Endothelial cell of umbilical vein (primary cell): Measurements from ENCODE around the gene ACTR3. TPM values are rescaled to one million over a fixed set of nuclear protein-coding genes. Genes with fewer than 3 reads are reported as not detected.

ENCODE experiments used
- BruUV-seq: library from RNA; stranded (reverse); fragments of 400-500 nt; replicated peaks from 2 replicates; lab custom pipeline; 2021; lab: Mats Ljungman, UMichigan
- CTCF ChIA-PET: fragments of 300-600, 350-600 bp; sonication (Branson Sonifier 250); formaldehyde crosslinking; loops from one replicate; lab custom pipeline; 2021; ENCODE audit warnings: antibody characterized with exemption, inconsistent platforms; lab: Charles Lee
- POLR2A ChIA-PET: fragments of 300-600, 350-600 bp; sonication (Branson Sonifier 250); formaldehyde crosslinking; loops from one replicate; lab custom pipeline; 2021; ENCODE audit warnings: antibody characterized with exemption, inconsistent platforms; lab: Charles Lee
- DNase-seq: peaks from one replicate; pipeline ENCODE4 v3.0.0-alpha.2; 2011; ENCODE audit warnings: low read depth, low spot score
- FAIRE-seq: peaks from 2 replicates; lab custom pipeline; 2011; peaks lifted over from hg19 to GRCh38; lab: Jason Lieb, UNC
- H2AFZ ChIP-seq: 2 replicates; pipeline ENCODE4 v1.6.0; 2012; ENCODE audit warnings: low read depth, low read length, control low read depth, inconsistent platforms
- H3K27ac ChIP-seq: 2 replicates; pipeline ENCODE4 v1.5.1; 2011; ENCODE audit warnings: low read depth, mild to moderate bottlenecking, control low read depth, low read length, moderate library complexity; ENCODE audit not compliant: insufficient read depth
- H3K27me3 ChIP-seq, 2 experiments: 2 replicates each; pipeline versions ENCODE4 v1.6.0 to v1.6.1; 2011; ENCODE audit warnings: low read length in 2 of 2, mixed read lengths in 1 of 2; ENCODE audit not compliant: control insufficient read depth in 2 of 2, insufficient read depth in 2 of 2
- H3K36me3 ChIP-seq, 2 experiments: 2 replicates in 1 of 2; 3 replicates in 1 of 2; pipeline ENCODE4 v1.5.1; 2011; ENCODE audit warnings: low read length in 2 of 2, mild to moderate bottlenecking in 1 of 2, moderate library complexity in 1 of 2; ENCODE audit not compliant: control insufficient read depth in 2 of 2, insufficient read depth in 2 of 2; ENCODE audit errors: extremely low read depth in 1 of 2
- H3K4me1 ChIP-seq: 3 replicates; pipeline ENCODE4 v1.5.1; 2011; ENCODE audit warnings: mild to moderate bottlenecking, low read length; ENCODE audit not compliant: control insufficient read depth, insufficient read depth; ENCODE audit errors: extremely low read depth
- H3K4me2 ChIP-seq: 2 replicates; pipeline ENCODE4 v1.6.1; 2011; ENCODE audit warnings: low read length, control low read depth, mixed read lengths; ENCODE audit not compliant: insufficient read depth
- H3K4me3 ChIP-seq, 3 experiments: fragments of 200-600 bp in 1 of 3; sonication (generic), shearing (Covaris generic) in 1 of 3; replicated peaks in 1 of 3; 2 replicates each; pipeline ENCODE4 v1.5.1; 2011 to 2016; ENCODE audit warnings: control low read depth in 3 of 3, low read length in 3 of 3, mild to moderate bottlenecking in 2 of 3, inconsistent platforms in 1 of 3, low read depth in 1 of 3, moderate library complexity in 1 of 3; ENCODE audit not compliant: insufficient read depth in 1 of 3
- H3K79me2 ChIP-seq: 2 replicates; pipeline ENCODE4 v1.6.0; 2012; ENCODE audit warnings: low read length, inconsistent platforms; ENCODE audit not compliant: control insufficient read depth, insufficient read depth
- H3K9ac ChIP-seq: replicated peaks from 2 replicates; pipeline ENCODE3; 2011; ENCODE audit warnings: low read length, control low read depth; ENCODE audit not compliant: insufficient read depth; ENCODE audit errors: extremely low read depth
- H3K9me1 ChIP-seq: replicated peaks from 3 replicates; pipeline ENCODE4 v1.6.0; 2011; ENCODE audit warnings: mild to moderate bottlenecking, low read length; ENCODE audit not compliant: control insufficient read depth, insufficient read depth; ENCODE audit errors: extremely low read depth
- H3K9me3 ChIP-seq: replicated peaks from 2 replicates; pipeline ENCODE4 v1.5.1; 2012; ENCODE audit warnings: low read length, inconsistent platforms; ENCODE audit not compliant: control insufficient read depth, insufficient read depth
- H4K20me1 ChIP-seq: replicated peaks from 2 replicates; pipeline ENCODE3; 2011; ENCODE audit warnings: mild to moderate bottlenecking, low read length; ENCODE audit not compliant: control insufficient read depth, insufficient read depth; ENCODE audit errors: extremely low read depth
- CTCF ChIP-seq, 2 donors: IDR thresholded peaks; 1 replicate in 1 of 2; 2 replicates in 1 of 2; pipeline ENCODE4 v1.5.1; 2011; ENCODE audit warnings: low read length in 2 of 2, mild to moderate bottlenecking in 2 of 2, moderate library complexity in 2 of 2, control low read depth in 1 of 2, inconsistent platforms in 1 of 2, low read depth in 1 of 2; ENCODE audit not compliant: insufficient read depth in 1 of 2; ENCODE audit errors: extremely low read depth in 1 of 2
- EZH2 ChIP-seq: IDR thresholded peaks from 2 replicates; pipeline ENCODE4 v1.6.1; 2012; ENCODE audit warnings: borderline replicate concordance, low read depth, mild to moderate bottlenecking, moderate library complexity, low read length, inconsistent platforms; ENCODE audit not compliant: severe bottlenecking
- FOS ChIP-seq: IDR thresholded peaks from 2 replicates; pipeline ENCODE4 v1.6.1; 2011; ENCODE audit warnings: mild to moderate bottlenecking, low read length, moderate library complexity, borderline replicate concordance; ENCODE audit not compliant: insufficient read depth
- GATA2 ChIP-seq: IDR thresholded peaks from 2 replicates; pipeline ENCODE4 v1.7.0; 2011; ENCODE audit warnings: low read depth, mild to moderate bottlenecking, moderate library complexity, mixed read lengths, low read length; ENCODE audit not compliant: insufficient read length, insufficient read depth
- JUN ChIP-seq: IDR thresholded peaks from 2 replicates; pipeline ENCODE4 v1.6.1; 2011; ENCODE audit warnings: borderline replicate concordance, low read depth; ENCODE audit not compliant: insufficient read length, insufficient read depth
- MAX ChIP-seq: IDR thresholded peaks from 2 replicates; pipeline ENCODE4 v1.6.1; 2011; ENCODE audit not compliant: insufficient read depth, insufficient read length
- MYC ChIP-seq: IDR thresholded peaks from one replicate; pipeline ENCODE4 v1.6.1; 2011; ENCODE audit warnings: mild to moderate bottlenecking, low read depth, low read length
- POLR2A ChIP-seq: IDR thresholded peaks from 2 replicates; pipeline ENCODE4 v1.6.1; 2012; ENCODE audit warnings: low read depth, mild to moderate bottlenecking, control low read depth, low read length
- POLR2AphosphoS5 ChIP-seq: IDR thresholded peaks from 2 replicates; pipeline ENCODE4 v1.6.1; 2012; ENCODE audit warnings: low read depth, mild to moderate bottlenecking, control low read depth, low read length, moderate library complexity; ENCODE audit not compliant: insufficient read depth
- dilution Hi-C: fragments of 300-500 bp; cut with MboI; formaldehyde crosslinking; loops from one replicate; pipeline ENCODE4 v1.15.0; 2019; ENCODE audit warnings: low sequenced_read_pairs; ENCODE audit not compliant: extremely low pct_ligation_motif_present
- intact Hi-C: fragments of 100-400 bp; cut with micrococcal nuclease; formaldehyde crosslinking; loops from one replicate; pipeline ENCODE4 v1.10.0; 2022
- polyA plus RNA-seq, 4 experiments: library from polyadenylated mRNA; depleted of rRNA in 3 of 4; stranded (reverse) in 3 of 4; unstranded in 1 of 4; fragments of >200 nt; gene quantifications; 2 replicates each; pipeline versions ENCODE4 v1.2.1 to v1.2.3, GENCODE V29; 2011 to 2012; ENCODE audit warnings: missing spikeins in 1 of 4
- total RNA-seq: library from RNA; stranded (reverse); gene quantifications from 2 replicates; pipeline ENCODE4 v1.2.3, GENCODE V29; 2021

The ACTR3 gene
- total and polyA plus RNA-seq, 2 donors (not counting 3 experiments of a cell fraction or from before 2014, with no cell fraction given) = 120 to 401 TPM

GRCh38 chr2:114006460-114006859 is 116.6 kb downstream of the ACTR3 start:
- Histone ChIP-seq H3K79me2 (no peaks in the 10 kb centered on the region), H3K4me2 (no peak overlapping the region), H3K9me1 (no peaks in the 10 kb centered on the region), H3K4me3 (no peak overlapping the region), H3K27ac (no peak overlapping the region), H3K36me3 (no peaks in the 10 kb centered on the region), H3K27me3 (no peaks in the 10 kb centered on the region), H3K9ac (no peak overlapping the region), H4K20me1 (no peaks in the 10 kb centered on the region), H3K4me1 (no peaks in the 10 kb centered on the region), H2AFZ (no peak overlapping the region), H3K9me3 (no peaks in the 10 kb centered on the region)
- POLR2A ChIA-PET = no interaction called here
- dilution Hi-C loops (no loop called here), intact Hi-C loops (no loop called here)
- CTCF ChIA-PET = no interaction called here
- TF ChIP-seq MAX (no peak), POLR2A (no peak), MYC (no peak), FOS (no peak), JUN (no peak), EZH2 (no peak), POLR2AphosphoS5 (no peak), CTCF (IDR thresholded peaks at IDR 0.05; ENCODE audit: extremely low read depth in 1 of 2, insufficient read depth in 1 of 2, low read depth in 1 of 2, low read length in 2 of 2) (no peak), GATA2 (no peak)
- DNase-seq = no peak
- BruUV-seq = no TSS peak
- no peak for FAIRE-seq
